K562 (cell line): ENCODE data around the gene CTDSPL. TPM values are rescaled to one million over a fixed set of nuclear protein-coding genes. Genes with fewer than 3 reads are reported as not detected.

Experiments
- ATAC-seq: fragments of 200-7000 bp; cut with Tn5 transposase; 3 replicates; pipeline ENCODE4 v1.9.1; 2020; ENCODE audit warnings: moderate library complexity
- BruUV-seq: library from RNA; stranded (reverse); fragments of 400-500 nt; replicated peaks from 2 replicates; lab custom pipeline; 2021; lab: Mats Ljungman, UMichigan
- CTCF ChIA-PET: fragments of 300-600 bp; formaldehyde crosslinking; extraction: SDS; loops from one replicate; lab custom pipeline; 2021; ENCODE audit warnings: low intra/inter-chr PET ratio; lab: Yijun Ruan, JAX
- POLR2A ChIA-PET: fragments of 300-600, 350-650 bp; sonication (Branson Sonifier 250); formaldehyde crosslinking; extraction: SDS; loops from one replicate; lab custom pipeline; 2021; ENCODE audit warnings: antibody characterized with exemption, inconsistent platforms; lab: Yijun Ruan, JAX
- DNase-seq, 4 experiments: peaks; one replicate each; pipeline versions ENCODE4 v3.0.0 to v3.0.0-alpha.2; 2011 to 2018; ENCODE audit warnings: low spot score in 3 of 4, mixed read lengths in 3 of 4; ENCODE audit errors: extremely low read depth in 1 of 4
- FAIRE-seq: peaks from 2 replicates; lab custom pipeline; 2011; peaks lifted over from hg19 to GRCh38; lab: Jason Lieb, UNC
- H2AFZ ChIP-seq: 2 replicates; pipeline ENCODE4 v1.6.0; 2011; ENCODE audit warnings: low read depth, low read length, control low read depth, inconsistent platforms
- H3K27ac ChIP-seq: fragments of 200-600 bp; 3 replicates; pipeline ENCODE4 v1.8.0; 2011; ENCODE audit warnings: low read depth, mild to moderate bottlenecking, control low read depth, inconsistent platforms, low read length, moderate library complexity, mixed read lengths; ENCODE audit errors: extremely low read depth
- H3K27me3 ChIP-seq, 2 experiments: fragments of 300-600 bp in 1 of 2; 2 replicates in 1 of 2; 3 replicates in 1 of 2; pipeline versions ENCODE4 v1.6.0 to v1.8.0; 2011; ENCODE audit warnings: inconsistent platforms in 2 of 2, low read length in 2 of 2, mild to moderate bottlenecking in 1 of 2, mixed read lengths in 1 of 2, moderate library complexity in 1 of 2; ENCODE audit not compliant: control insufficient read depth in 2 of 2, insufficient read depth in 2 of 2
- H3K36me3 ChIP-seq: fragments of 300-600 bp; 3 replicates; pipeline ENCODE4 v1.8.0; 2011; ENCODE audit warnings: mild to moderate bottlenecking, low read length, inconsistent platforms; ENCODE audit not compliant: control insufficient read depth, insufficient read depth
- H3K4me1 ChIP-seq, 2 experiments: fragments of 200-600 bp in 1 of 2; replicated peaks in 1 of 2; 2 replicates in 1 of 2; 3 replicates in 1 of 2; pipeline versions ENCODE4 v1.5.1 to v1.8.0; 2011; ENCODE audit warnings: inconsistent platforms in 2 of 2, low read length in 2 of 2, mild to moderate bottlenecking in 1 of 2, mixed read lengths in 1 of 2, moderate library complexity in 1 of 2; ENCODE audit not compliant: control insufficient read depth in 2 of 2, insufficient read depth in 2 of 2
- H3K4me2 ChIP-seq: 2 replicates; pipeline ENCODE4 v1.6.1; 2011; ENCODE audit warnings: low read length, control low read depth, inconsistent platforms, mixed read lengths; ENCODE audit not compliant: insufficient read depth
- H3K4me3 ChIP-seq: fragments of 200-600 bp; sonication (generic), shearing (Covaris generic); 2 replicates; pipeline ENCODE4 v1.5.1; 2016; ENCODE audit warnings: control low read depth, inconsistent platforms
- H3K79me2 ChIP-seq: fragments of 200-600 bp; 3 replicates; pipeline ENCODE4 v1.8.0; 2011; ENCODE audit warnings: low read length, inconsistent platforms; ENCODE audit not compliant: control insufficient read depth, insufficient read depth
- H3K9ac ChIP-seq, 2 experiments: 2 replicates each; pipeline versions ENCODE4 v1.6.0 to v1.6.1; 2011; ENCODE audit warnings: low read depth in 2 of 2, low read length in 2 of 2, control low read depth in 1 of 2, inconsistent platforms in 1 of 2, mild to moderate bottlenecking in 1 of 2, mixed read lengths in 1 of 2; ENCODE audit not compliant: insufficient read depth in 1 of 2
- H3K9me1 ChIP-seq: one replicate; pipeline ENCODE4 v1.6.0; 2011; ENCODE audit warnings: inconsistent platforms, mild to moderate bottlenecking, low read length, moderate library complexity; ENCODE audit not compliant: control insufficient read depth, insufficient read depth
- H3K9me3 ChIP-seq: replicated peaks from 2 replicates; pipeline ENCODE4 v1.5.1; 2011; ENCODE audit warnings: low read depth, low read length, inconsistent platforms; ENCODE audit not compliant: control insufficient read depth, insufficient read depth
- H4K20me1 ChIP-seq: replicated peaks from 2 replicates; pipeline ENCODE4 v1.6.1; 2011; ENCODE audit warnings: low read length, inconsistent platforms, mixed read lengths; ENCODE audit not compliant: control insufficient read depth, insufficient read depth
- CC2D1A ChIP-seq: fragments of 450-650 bp; IDR thresholded peaks from 2 replicates; pipeline ENCODE4 v1.6.1; 2017; ENCODE audit warnings: mild to moderate bottlenecking
- CEBPG ChIP-seq, 3 experiments: fragments of 200-800 bp in 1 of 3; sonication (Bioruptor generic) in 1 of 3; sonication (generic) in 1 of 3; formaldehyde crosslinking in 1 of 3; IDR thresholded peaks in 2 of 3; conservative IDR thresholded peaks in 1 of 3; 2 replicates each; pipeline versions ENCODE4 v1.6.1 to v1.8.0; 2016 to 2022; ENCODE audit warnings: missing compliant biosample characterization in 2 of 3, missing genetic modification characterization in 2 of 3, mild to moderate bottlenecking in 1 of 3, missing genetic modification reagents in 1 of 3
- E2F1 ChIP-seq: sonication (generic); formaldehyde crosslinking; IDR thresholded peaks from 2 replicates; pipeline ENCODE4 v1.8.1; 2023; ENCODE audit warnings: mild to moderate bottlenecking, missing genetic modification reagents, moderate library complexity
- EWSR1 ChIP-seq: fragments of 450-650 bp; IDR thresholded peaks from 2 replicates; pipeline ENCODE4 v1.6.1; 2018; ENCODE audit warnings: borderline replicate concordance, mild to moderate bottlenecking, low read depth, moderate library complexity; ENCODE audit not compliant: partially characterized antibody
- NR2C1 ChIP-seq, 2 experiments: fragments of 450-650 bp; IDR thresholded peaks; 2 replicates each; pipeline ENCODE4 v1.6.1; 2017; ENCODE audit warnings: mild to moderate bottlenecking in 2 of 2, antibody characterized with exemption in 1 of 2, inconsistent platforms in 1 of 2, missing compliant biosample characterization in 1 of 2, missing genetic modification characterization in 1 of 2
- PTBP1 ChIP-seq: fragments of 200-400 bp; formaldehyde crosslinking; IDR thresholded peaks from 2 replicates; pipeline ENCODE4 v1.6.1; 2017; ENCODE audit warnings: low read depth, low read length
- PYGO2 ChIP-seq: fragments of 450-650 bp; IDR thresholded peaks from 2 replicates; pipeline ENCODE4 v1.6.1; 2016; ENCODE audit warnings: mild to moderate bottlenecking, missing genetic modification characterization, moderate library complexity, missing compliant biosample characterization
- SMAD3 ChIP-seq: fragments of 450-650 bp; formaldehyde crosslinking; conservative IDR thresholded peaks from 2 replicates; pipeline ENCODE4 v1.4.0; 2020; ENCODE audit warnings: mild to moderate bottlenecking
- TAF1 ChIP-seq: IDR thresholded peaks from 2 replicates; pipeline ENCODE4 v1.6.1; 2011; ENCODE audit warnings: mild to moderate bottlenecking, low read length, moderate library complexity; ENCODE audit not compliant: insufficient read depth, control insufficient read depth, severe bottlenecking; ENCODE audit errors: extremely low read depth
- ZNF740 ChIP-seq, 3 experiments: fragments of 200-800 bp in 1 of 3; sonication (Bioruptor generic) in 1 of 3; sonication (generic) in 1 of 3; formaldehyde crosslinking in 1 of 3; IDR thresholded peaks; 2 replicates each; pipeline versions ENCODE4 v1.6.1 to v1.8.0; 2016 to 2022; ENCODE audit warnings: mild to moderate bottlenecking in 2 of 3, missing compliant biosample characterization in 2 of 3, missing genetic modification characterization in 2 of 3, missing genetic modification reagents in 1 of 3
- ZSCAN29 ChIP-seq: fragments of 450-650 bp; IDR thresholded peaks from 2 replicates; pipeline ENCODE4 v1.6.1; 2017
- WGBS: fragments of 100-300 bp; shearing (Covaris generic); methylation state at CpG from one replicate; pipeline ENCODE4 v1.1.6; 2016; ENCODE audit warnings: low coverage, mixed read lengths; ENCODE audit not compliant: insufficient coverage; ENCODE audit errors: missing lambda C conversion rate; 5-methylcytosine and 5-hydroxymethylcytosine counted together
- in situ Hi-C: fragments of 300-500 bp; cut with MboI; formaldehyde crosslinking; loops from 4 replicates; pipeline ENCODE4 v1.15.0; 2018; ENCODE audit warnings: inconsistent platforms, mixed read lengths
- intact Hi-C: fragments of 100-400 bp; cut with micrococcal nuclease; formaldehyde crosslinking; loops from 2 replicates; pipeline ENCODE4 v1.14.2; 2022
- polyA plus RNA-seq, 8 experiments: library from polyadenylated mRNA; depleted of rRNA in 4 of 8; stranded (reverse) in 5 of 8; unstranded in 3 of 8; fragments of >200 nt; fragmentation: Nextera tagmentation in 2 of 8; fragmentation: Illumina TruSeq in 1 of 8; extraction: Ambion mirVana in 2 of 8; extraction: Trizol in 1 of 8; gene quantifications; 2 replicates each; pipeline versions ENCODE4 v1.2.1 to v1.2.3, GENCODE V29; 2011 to 2014; ENCODE audit warnings: inconsistent platforms in 1 of 8, missing spikeins in 1 of 8
- total RNA-seq, 7 experiments: library from RNA; depleted of rRNA in 6 of 7; stranded (reverse); fragments of >200 nt in 6 of 7; fragmentation: Illumina TruSeq in 2 of 7; extraction: Trizol in 2 of 7; gene quantifications; 2 replicates each; pipeline versions ENCODE4 v1.2.1 to v1.2.3, GENCODE V29; 2011 to 2021; ENCODE audit warnings: low replicate concordance in 1 of 7

Gene CTDSPL
- total and polyA plus RNA-seq, 9 of the 15 experiments (the other 6 are each of a cell fraction or from before 2014, with no cell fraction given) = 5.1 to 19.3 (median 11.3) TPM

- TF ChIP-seq ZNF740 (CRISPR knock-in tag; IDR thresholded peaks at IDR 0.05) = no peak
- TF ChIP-seq ZNF740 (tag; IDR thresholded peaks at IDR 0.05) = no peak
- no peak for TF ChIP-seq CEBPG (CRISPR knock-in tag; IDR thresholded peaks at IDR 0.05)
- peak; percentile 35 to 69; a peak in 2 of 4 replicates for TF ChIP-seq CEBPG (tag; conservative IDR thresholded peaks at IDR 0.05 in 1 of 2, IDR thresholded peaks at IDR 0.05 in 1 of 2)
Measured at GRCh38 chr3:37979541-37980461, 118.1 kb downstream of the CTDSPL start (continued).

- peaks cover 4% of the 10 kb centered on the region; the same call in 1 of the 3 replicates for H3K36me3 ChIP-seq
- in situ Hi-C loops (no loop called here), intact Hi-C loops (no loop called here)
- H3K9me3 ChIP-seq = no peaks in the 10 kb centered on the region
- DNase-seq (no peak), FAIRE-seq (no peak), ATAC-seq (peak; percentile 62)
- peak overlapping the region; percentile 56 for H2AFZ ChIP-seq
- BruUV-seq = no TSS peak
- no peak for TF ChIP-seq E2F1
- TF ChIP-seq NR2C1 (IDR thresholded peaks at IDR 0.05) = no peak
- no peak for TF ChIP-seq NR2C1 (tag; IDR thresholded peaks at IDR 0.05)
- TF ChIP-seq EWSR1 = no peak
- TF ChIP-seq CC2D1A = no peak
- TF ChIP-seq TAF1 = no peak
- TF ChIP-seq ZSCAN29 = no peak
- no peak for TF ChIP-seq PYGO2
- TF ChIP-seq PTBP1 = no peak
- no peak for TF ChIP-seq SMAD3
- H4K20me1 ChIP-seq = no peaks in the 10 kb centered on the region
- H3K4me2 ChIP-seq = no peak overlapping the region
- H3K27me3 ChIP-seq = no peaks in the 10 kb centered on the region
- 60% methylated on average over 14 of the region's 14 CpGs for WGBS
- no peak overlapping the region for H3K27ac ChIP-seq
- H3K79me2 ChIP-seq = no peaks in the 10 kb centered on the region
- H3K9me1 ChIP-seq = no peaks in the 10 kb centered on the region
- no peak overlapping the region for H3K4me3 ChIP-seq
- peaks cover 8 to 18% of the 10 kb centered on the region in 2 experiments; a peak in 4 of 5 replicates for H3K4me1 ChIP-seq
- CTCF ChIA-PET = no interaction called here
- POLR2A ChIA-PET = interaction anchor here (0.6 to 1.4 kb wide), 5 partner anchors 11 to 79 kb away, joined by 3 to 8 read pairs (median 3); no protein-coding TSS in a partner anchor
- H3K9ac ChIP-seq = peak overlapping the region in 1 of 2 experiments; percentile 75; a peak in 2 of 4 replicates
Measured at GRCh38 chr3:37980462-37981347, 119.0 kb downstream of the CTDSPL start.
